ENCODE results near the gene MAP2K7.
"Not testable (repeated sequence)": the region's sequence is repeated elsewhere in the genome, so short reads cannot be mapped to it uniquely, and the experiment has no call there.

MAP2K7 gene

GRCh38 chr19:7959211-7959610, 55.5 kb downstream of the MAP2K7 start:
- H3K4me3 ChIP-seq (replicated peaks in 1 of 2; ENCODE audit: low read depth in 2 of 2, low read length in 2 of 2): no peak overlapping the region
- no peak for DNase-seq (ENCODE audit: low read depth in 2 of 2)
- no peak for TF ChIP-seq CTCF (IDR thresholded peaks at IDR 0.05; ENCODE audit: low read depth, low read length)

GRCh38 chr19:7961082-7961481, 57.4 kb downstream of the MAP2K7 start:
- not testable (repeated sequence) for H3K4me3 ChIP-seq (replicated peaks in 1 of 2; ENCODE audit: low read depth in 2 of 2, low read length in 2 of 2); DNase-seq (ENCODE audit: low read depth in 2 of 2)

GRCh38 chr19:7961920-7962626, 58.4 kb downstream of the MAP2K7 start:
- H3K4me3 ChIP-seq (replicated peaks in 1 of 2; ENCODE audit: low read depth in 2 of 2, low read length in 2 of 2): no peak overlapping the region
- no peak for TF ChIP-seq CTCF (IDR thresholded peaks at IDR 0.05; ENCODE audit: low read depth, low read length)
- no peak for DNase-seq (ENCODE audit: low read depth in 2 of 2)

GRCh38 chr19:7962644-7963268, 59.1 kb downstream of the MAP2K7 start:
- no peak overlapping the region for H3K4me3 ChIP-seq (replicated peaks in 1 of 2; ENCODE audit: low read depth in 2 of 2, low read length in 2 of 2)
- TF ChIP-seq CTCF (IDR thresholded peaks at IDR 0.05; ENCODE audit: low read depth, low read length): no peak
- DNase-seq (ENCODE audit: low read depth in 2 of 2): no peak

GRCh38 chr19:7963566-7963965, 59.9 kb downstream of the MAP2K7 start:
- no peak for DNase-seq (ENCODE audit: low read depth in 2 of 2)
- no peak overlapping the region for H3K4me3 ChIP-seq (replicated peaks in 1 of 2; ENCODE audit: low read depth in 2 of 2, low read length in 2 of 2)
- TF ChIP-seq CTCF (IDR thresholded peaks at IDR 0.05; ENCODE audit: low read depth, low read length): no peak
